Breast epithelium (tissue), 4 donors: Measurements from ENCODE around the gene HECTD1. TPM values are rescaled to one million over a fixed set of nuclear protein-coding genes. Genes with fewer than 3 reads are reported as not detected.
"Not testable (repeated sequence)": the region's sequence is repeated elsewhere in the genome, so short reads cannot be mapped to it uniquely, and the experiment has no call there.

Experiments used
- DNase-seq, 2 donors: peaks; one replicate each; pipeline ENCODE4 v3.0.0-alpha.2; 2019; ENCODE audit warnings: low spot score in 2 of 2
- H3K27ac ChIP-seq, 2 donors: fragments of 200-600 bp; sonication (generic) in 1 of 2; one replicate each; pipeline ENCODE4 v1.5.1; 2016 to 2019; ENCODE audit warnings: mild to moderate bottlenecking in 1 of 2
- H3K27me3 ChIP-seq, 2 donors: fragments of 200-600 bp; sonication (generic) in 1 of 2; one replicate each; pipeline versions ENCODE4 v1.5.1 to v1.6.0; 2017 to 2019; ENCODE audit warnings: control low read depth in 1 of 2, mild to moderate bottlenecking in 1 of 2
- H3K36me3 ChIP-seq: fragments of 200-600 bp; one replicate; pipeline ENCODE4 v1.5.1; 2019
- H3K4me1 ChIP-seq, 2 donors: fragments of 200-600 bp; sonication (generic); one replicate each; pipeline ENCODE4 v1.5.1; 2016 to 2019; ENCODE audit warnings: control low read depth in 1 of 2
- H3K4me3 ChIP-seq, 3 donors: fragments of 200-600 bp; sonication (generic); 1 replicate in 2 of 3; 2 replicates in 1 of 3; pipeline ENCODE4 v1.5.1; 2016 to 2019; ENCODE audit warnings: mild to moderate bottlenecking in 3 of 3, moderate library complexity in 2 of 3
- H3K9me3 ChIP-seq, 2 donors: fragments of 200-600 bp; sonication (generic) in 1 of 2; one replicate each; pipeline ENCODE4 v1.5.1; 2016 to 2019; ENCODE audit warnings: control low read depth in 1 of 2
- POLR2A ChIP-seq: fragments of 450-650 bp; IDR thresholded peaks from one replicate; pipeline ENCODE4 v1.6.1; 2016; ENCODE audit warnings: antibody characterized with exemption, mild to moderate bottlenecking, moderate library complexity
- POLR2AphosphoS5 ChIP-seq, 3 donors: sonication (generic); formaldehyde crosslinking; IDR thresholded peaks; one replicate each; pipeline ENCODE4 v1.6.1; 2017; ENCODE audit warnings: antibody characterized with exemption in 3 of 3
- intact Hi-C: fragments of 100-400 bp; cut with DNase I; formaldehyde crosslinking; loops from one replicate; pipeline ENCODE4 v1.15.1; 2023; ENCODE audit warnings: low total_unique reads
- total RNA-seq, 3 donors: library from RNA; depleted of rRNA; stranded (reverse); fragments of >200 nt; gene quantifications; one replicate each; pipeline ENCODE4 v1.1.0, GENCODE V29; 2016
- TF ChIP-seq, protein P1 (sequence below), 3 donors: fragments of 450-650 bp; IDR thresholded peaks; one replicate each; pipeline ENCODE4 v1.5.1; 2016 to 2017; ENCODE audit warnings: antibody characterized with exemption in 3 of 3, mild to moderate bottlenecking in 3 of 3, moderate library complexity in 3 of 3

Gene HECTD1
- total RNA-seq, 3 donors from 2014 or later: 242 to 276 (median 252) TPM

DNA sequence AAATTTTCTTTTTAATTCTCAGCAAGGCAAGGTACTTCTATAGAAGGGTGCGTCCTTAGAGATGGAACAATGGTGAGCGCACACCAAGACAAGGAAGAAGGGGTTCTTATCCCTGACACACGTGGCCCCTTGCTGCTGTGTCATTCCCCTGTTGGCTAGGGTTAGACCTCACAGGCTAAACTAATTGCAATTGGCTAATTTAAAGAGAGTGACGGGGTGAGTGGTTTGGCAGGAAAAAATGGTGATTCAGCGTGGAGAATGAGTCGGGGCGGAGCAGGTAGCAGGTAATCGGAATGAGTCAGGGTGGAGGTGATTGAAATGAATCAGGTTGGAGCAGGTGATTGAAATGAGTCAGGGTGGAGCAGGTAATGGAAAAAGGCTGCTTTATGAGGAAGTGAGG, 36.3 kb upstream of the HECTD1 start:
- H3K9me3 ChIP-seq: no peaks in the 10 kb centered on the region
- no peaks in the 10 kb centered on the region for H3K27me3 ChIP-seq
- intact Hi-C loops: no loop called here
- TF ChIP-seq POLR2A: no peak
- TF ChIP-seq, protein P1, sequence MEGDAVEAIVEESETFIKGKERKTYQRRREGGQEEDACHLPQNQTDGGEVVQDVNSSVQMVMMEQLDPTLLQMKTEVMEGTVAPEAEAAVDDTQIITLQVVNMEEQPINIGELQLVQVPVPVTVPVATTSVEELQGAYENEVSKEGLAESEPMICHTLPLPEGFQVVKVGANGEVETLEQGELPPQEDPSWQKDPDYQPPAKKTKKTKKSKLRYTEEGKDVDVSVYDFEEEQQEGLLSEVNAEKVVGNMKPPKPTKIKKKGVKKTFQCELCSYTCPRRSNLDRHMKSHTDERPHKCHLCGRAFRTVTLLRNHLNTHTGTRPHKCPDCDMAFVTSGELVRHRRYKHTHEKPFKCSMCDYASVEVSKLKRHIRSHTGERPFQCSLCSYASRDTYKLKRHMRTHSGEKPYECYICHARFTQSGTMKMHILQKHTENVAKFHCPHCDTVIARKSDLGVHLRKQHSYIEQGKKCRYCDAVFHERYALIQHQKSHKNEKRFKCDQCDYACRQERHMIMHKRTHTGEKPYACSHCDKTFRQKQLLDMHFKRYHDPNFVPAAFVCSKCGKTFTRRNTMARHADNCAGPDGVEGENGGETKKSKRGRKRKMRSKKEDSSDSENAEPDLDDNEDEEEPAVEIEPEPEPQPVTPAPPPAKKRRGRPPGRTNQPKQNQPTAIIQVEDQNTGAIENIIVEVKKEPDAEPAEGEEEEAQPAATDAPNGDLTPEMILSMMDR (IDR thresholded peaks at IDR 0.05): no peak
- no peak for TF ChIP-seq POLR2AphosphoS5 (IDR thresholded peaks at IDR 0.05)
- no peak overlapping the region for H3K27ac ChIP-seq
- H3K4me3 ChIP-seq: no peak overlapping the region
- DNase-seq: no peak
- H3K36me3 ChIP-seq: no peaks in the 10 kb centered on the region
- H3K4me1 ChIP-seq: no peaks in the 10 kb centered on the region

DNA sequence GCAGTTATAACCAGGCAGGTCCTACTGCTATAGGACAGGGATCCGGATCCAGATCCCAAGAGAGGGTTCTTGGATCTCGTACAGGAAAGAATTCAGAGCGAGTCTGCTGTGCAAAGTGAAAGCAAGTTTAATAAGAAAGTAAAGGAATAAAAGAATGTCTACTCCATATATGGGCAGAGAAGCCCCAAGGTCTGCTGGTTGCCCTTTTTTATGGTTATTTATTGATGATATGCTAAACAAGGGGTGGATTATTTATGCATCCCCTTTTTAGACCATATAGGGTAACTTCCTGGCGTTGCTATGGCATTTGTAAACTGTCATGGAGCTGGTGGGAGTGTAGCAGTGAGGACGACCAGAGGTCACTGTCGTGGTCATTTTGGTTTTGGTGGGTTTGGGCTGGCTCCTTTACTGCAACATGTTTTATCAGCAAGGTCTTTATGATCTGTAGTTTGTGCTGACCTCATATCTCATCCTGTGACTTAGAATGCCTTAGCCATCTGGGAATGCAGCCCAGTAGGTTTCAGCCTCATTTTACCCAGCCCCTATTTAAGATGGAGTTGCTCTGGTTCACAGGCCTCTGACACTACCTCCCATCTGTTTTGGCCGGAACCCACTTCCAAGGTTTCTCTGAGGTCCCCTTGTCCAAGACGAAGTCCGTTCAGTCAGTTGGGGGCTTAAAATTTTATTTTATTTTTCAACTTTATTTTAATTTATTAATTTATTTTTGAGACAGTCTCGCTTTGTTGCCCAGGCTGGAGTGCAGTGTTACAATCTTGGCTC, 34.8 kb upstream of the HECTD1 start:
- intact Hi-C loops, H3K27me3 ChIP-seq, H3K4me1 ChIP-seq, DNase-seq, H3K36me3 ChIP-seq, H3K9me3 ChIP-seq: not testable (repeated sequence)
- peak overlapping the region in 1 of 2 donors; percentile 3 for H3K27ac ChIP-seq
- H3K4me3 ChIP-seq: peak overlapping the region in 2 of 3 donors; percentile 13 to 53

DNA sequence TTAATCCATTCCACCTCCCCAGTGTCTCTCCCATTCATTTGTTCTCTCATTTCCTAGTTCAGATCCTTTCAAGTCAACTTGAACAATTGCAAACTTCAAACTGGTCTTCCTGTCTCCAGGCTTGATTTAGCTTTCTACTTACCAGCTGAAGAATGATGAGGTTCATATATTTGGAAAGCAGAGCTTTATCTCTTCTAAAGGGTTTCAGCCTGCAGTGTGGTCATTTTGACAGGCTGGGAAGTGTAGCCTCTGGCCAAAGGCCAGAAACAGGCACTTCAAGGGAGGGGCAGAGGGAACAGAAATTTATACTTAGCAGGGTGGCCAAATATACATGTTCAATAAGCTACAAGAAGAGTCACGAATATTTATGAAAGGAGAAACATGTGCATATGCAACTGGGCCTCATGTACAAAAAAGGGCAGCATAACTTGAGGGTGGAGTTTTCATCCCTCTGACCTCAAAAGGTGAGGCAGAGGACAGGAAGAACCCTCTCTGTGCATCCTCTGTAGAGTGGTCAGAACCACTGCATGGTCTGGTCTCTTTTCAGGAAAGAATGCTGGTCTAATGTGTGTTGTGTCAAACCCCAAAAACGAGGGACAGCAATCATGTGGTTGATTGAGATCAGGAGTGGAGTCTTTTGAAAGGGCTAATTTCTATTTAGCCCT, 34.0 kb upstream of the HECTD1 start:
- Histone ChIP-seq H3K27ac (peak overlapping the region in 1 of 2 donors; percentile 3), H3K36me3 (no peaks in the 10 kb centered on the region), H3K4me1 (no peaks in the 10 kb centered on the region), H3K9me3 (no peaks in the 10 kb centered on the region), H3K4me3 (peak overlapping the region in 2 of 3 donors; percentile 13 to 53), H3K27me3 (no peaks in the 10 kb centered on the region)
- TF ChIP-seq, protein P1 (IDR thresholded peaks at IDR 0.05): no peak
- TF ChIP-seq POLR2A: no peak
- TF ChIP-seq POLR2AphosphoS5 (IDR thresholded peaks at IDR 0.05): no peak
- intact Hi-C loops: no loop called here
- DNase-seq: no peak

DNA sequence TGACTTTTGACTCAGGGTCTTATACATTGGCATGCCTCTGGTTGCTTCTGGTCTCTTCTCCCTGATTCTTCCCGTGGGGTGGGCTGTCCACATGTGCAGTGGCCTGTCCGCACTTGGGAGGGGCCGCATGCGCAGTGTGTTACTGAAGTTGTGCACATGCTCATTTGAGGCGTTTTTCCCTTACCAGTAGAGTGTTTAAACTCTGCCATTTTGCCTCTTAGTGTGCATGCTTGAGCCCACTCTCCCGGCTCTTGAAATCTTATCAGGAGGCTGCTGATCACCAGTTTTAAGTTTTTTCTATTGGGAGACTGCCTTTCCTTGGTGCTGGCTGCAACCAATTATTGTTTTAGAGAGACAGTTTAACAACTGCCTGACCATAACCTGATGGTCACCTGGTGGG, 32.1 kb upstream of the HECTD1 start:
- TF ChIP-seq, protein P1 (IDR thresholded peaks at IDR 0.05): no peak
- TF ChIP-seq POLR2A: no peak
- no peak for TF ChIP-seq POLR2AphosphoS5 (IDR thresholded peaks at IDR 0.05)
- no peak overlapping the region for H3K27ac ChIP-seq
- H3K4me1 ChIP-seq: no peaks in the 10 kb centered on the region
- intact Hi-C loops: no loop called here
- no peak overlapping the region for H3K4me3 ChIP-seq
- DNase-seq: no peak
- no peaks in the 10 kb centered on the region for H3K36me3 ChIP-seq
- H3K9me3 ChIP-seq: no peaks in the 10 kb centered on the region
- no peaks in the 10 kb centered on the region for H3K27me3 ChIP-seq

DNA sequence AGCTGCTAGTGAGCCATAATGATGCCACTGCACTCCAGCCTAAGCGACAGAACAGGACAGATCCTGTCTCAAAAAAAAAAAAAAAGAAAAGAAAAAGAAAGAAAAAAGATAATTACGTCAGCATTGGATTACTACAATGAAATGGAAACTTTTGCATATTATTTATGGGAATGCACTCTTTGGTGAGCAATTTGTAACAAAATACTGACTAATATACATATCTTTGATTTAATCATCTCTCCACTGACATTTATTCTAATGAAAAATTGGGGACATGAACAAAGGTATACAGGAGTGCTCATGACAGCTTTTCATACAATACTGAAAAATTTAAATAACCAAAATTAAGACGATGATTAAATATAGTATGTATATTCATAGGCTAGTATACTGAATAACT, 27.9 kb upstream of the HECTD1 start:
- no peaks in the 10 kb centered on the region for H3K27me3 ChIP-seq
- DNase-seq: no peak

More for the DNA sequence above, 27.9 kb upstream of the HECTD1 start:
- no peak overlapping the region for H3K27ac ChIP-seq
- no peak for TF ChIP-seq POLR2A
- TF ChIP-seq POLR2AphosphoS5 (IDR thresholded peaks at IDR 0.05): no peak
- TF ChIP-seq, protein P1 (IDR thresholded peaks at IDR 0.05): no peak
- intact Hi-C loops: no loop called here
- no peaks in the 10 kb centered on the region for H3K4me1 ChIP-seq
- H3K36me3 ChIP-seq: no peaks in the 10 kb centered on the region
- H3K9me3 ChIP-seq: no peaks in the 10 kb centered on the region
- no peak overlapping the region for H3K4me3 ChIP-seq
